ENCODE measurements around the gene GINS2.

The GINS2 gene

GRCh38 chr16:85688586-85689284 is at the start of gene GINS2:
Gene GINS2 (minus strand): TSS chr16:85688954. CDS start chr16:85688898, 56 bp downstream.
- DNase-seq (ENCODE audit: insufficient read length, low spot score) (peak; percentile 99), FAIRE-seq (peak; percentile 72)

GRCh38 chr16:85736921-85737320 is 48.2 kb upstream of the GINS2 start:
- FAIRE-seq (no peak), DNase-seq (ENCODE audit: insufficient read length, low spot score) (no peak)

GRCh38 chr16:85735946-85736345 is 47.2 kb upstream of the GINS2 start:
- FAIRE-seq (no peak), DNase-seq (ENCODE audit: insufficient read length, low spot score) (no peak)

GRCh38 chr16:85735225-85735635 is 46.5 kb upstream of the GINS2 start:
- FAIRE-seq (no peak), DNase-seq (ENCODE audit: insufficient read length, low spot score) (no peak)

GRCh38 chr16:85734311-85735017 is 45.7 kb upstream of the GINS2 start:
- DNase-seq (ENCODE audit: insufficient read length, low spot score): no peak
- FAIRE-seq: no peak

- FAIRE-seq (no peak), DNase-seq (ENCODE audit: insufficient read length, low spot score) (no peak)
Measured at GRCh38 chr16:85733839-85734170, 45.1 kb upstream of the GINS2 start.

- DNase-seq (ENCODE audit: insufficient read length, low spot score) (no peak), FAIRE-seq (peak; percentile 70)
Measured at GRCh38 chr16:85733155-85733838, 44.5 kb upstream of the GINS2 start.

- no peak for DNase-seq (ENCODE audit: insufficient read length, low spot score)
- no peak for FAIRE-seq
Measured at GRCh38 chr16:85731179-85731578, 42.4 kb upstream of the GINS2 start.

GRCh38 chr16:85730186-85730465 is 41.4 kb upstream of the GINS2 start:
- DNase-seq (ENCODE audit: insufficient read length, low spot score) (no peak), FAIRE-seq (no peak)

- FAIRE-seq (no peak), DNase-seq (ENCODE audit: insufficient read length, low spot score) (no peak)
Measured at GRCh38 chr16:85729452-85730185, 40.9 kb upstream of the GINS2 start.

GRCh38 chr16:85728879-85729278 is 40.1 kb upstream of the GINS2 start:
- DNase-seq (ENCODE audit: insufficient read length, low spot score): no peak
- FAIRE-seq: no peak

GRCh38 chr16:85724936-85725335 is 36.2 kb upstream of the GINS2 start:
- no peak for FAIRE-seq
- no peak for DNase-seq (ENCODE audit: insufficient read length, low spot score)

- no peak for FAIRE-seq
- no peak for DNase-seq (ENCODE audit: insufficient read length, low spot score)
Measured at GRCh38 chr16:85724126-85724879, 35.5 kb upstream of the GINS2 start.

GRCh38 chr16:85722128-85722893 is 33.6 kb upstream of the GINS2 start:
- FAIRE-seq (peak; percentile 4), DNase-seq (ENCODE audit: insufficient read length, low spot score) (no peak)

GRCh38 chr16:85720302-85720637 is 31.5 kb upstream of the GINS2 start:
- DNase-seq (ENCODE audit: insufficient read length, low spot score) (peak; percentile 39), FAIRE-seq (no peak)

GRCh38 chr16:85719605-85720301 is 31.0 kb upstream of the GINS2 start:
- DNase-seq (ENCODE audit: insufficient read length, low spot score) (no peak), FAIRE-seq (no peak)

GRCh38 chr16:85718682-85719081 is 29.9 kb upstream of the GINS2 start:
- FAIRE-seq: no peak
- DNase-seq (ENCODE audit: insufficient read length, low spot score): no peak

- DNase-seq (ENCODE audit: insufficient read length, low spot score): no peak
- FAIRE-seq: no peak
Measured at GRCh38 chr16:85718153-85718477, 29.4 kb upstream of the GINS2 start.

- DNase-seq (ENCODE audit: insufficient read length, low spot score) (peak; percentile 77), FAIRE-seq (peak; percentile 57)
Measured at GRCh38 chr16:85717393-85718152, 28.8 kb upstream of the GINS2 start.
